Limb (tissue), 2 donors: ENCODE results near the gene PARD3.

Experiments
- DNase-seq, 2 donors: peaks; one replicate each; pipeline ENCODE4 v3.0.0-alpha.2; 2016; ENCODE audit errors: extremely low spot score in 2 of 2

Gene PARD3

DNA sequence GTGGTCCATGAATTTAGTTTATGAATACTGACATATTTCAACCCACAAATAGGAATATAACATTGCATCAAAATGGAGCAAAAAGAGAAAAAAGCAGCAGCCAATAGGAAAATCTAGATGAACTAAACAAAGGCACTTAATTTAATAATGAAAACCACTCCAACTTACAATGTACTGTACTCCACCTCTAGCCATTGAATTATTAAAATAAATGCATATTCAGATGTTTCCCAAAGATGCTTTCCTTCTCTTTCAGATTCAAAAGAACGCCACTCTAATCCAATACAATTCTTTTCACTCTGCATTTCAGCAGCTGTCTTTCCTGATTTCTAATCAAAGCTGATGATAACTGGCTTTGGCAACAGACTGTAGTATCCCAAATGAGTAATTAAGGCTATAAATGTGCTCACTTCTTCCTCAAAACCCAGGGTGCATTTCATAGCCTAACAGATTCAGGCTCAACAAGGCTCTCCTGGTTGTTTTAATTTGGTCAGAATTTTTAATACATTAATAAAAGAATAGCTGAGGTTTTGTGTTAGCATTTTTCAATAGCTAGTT lies 577.1 kb downstream of the PARD3 start:
- no peak for DNase-seq

GRCh38 chr10:34236931-34237330 lies 578.2 kb downstream of the PARD3 start:
- DNase-seq, result no peak

DNA sequence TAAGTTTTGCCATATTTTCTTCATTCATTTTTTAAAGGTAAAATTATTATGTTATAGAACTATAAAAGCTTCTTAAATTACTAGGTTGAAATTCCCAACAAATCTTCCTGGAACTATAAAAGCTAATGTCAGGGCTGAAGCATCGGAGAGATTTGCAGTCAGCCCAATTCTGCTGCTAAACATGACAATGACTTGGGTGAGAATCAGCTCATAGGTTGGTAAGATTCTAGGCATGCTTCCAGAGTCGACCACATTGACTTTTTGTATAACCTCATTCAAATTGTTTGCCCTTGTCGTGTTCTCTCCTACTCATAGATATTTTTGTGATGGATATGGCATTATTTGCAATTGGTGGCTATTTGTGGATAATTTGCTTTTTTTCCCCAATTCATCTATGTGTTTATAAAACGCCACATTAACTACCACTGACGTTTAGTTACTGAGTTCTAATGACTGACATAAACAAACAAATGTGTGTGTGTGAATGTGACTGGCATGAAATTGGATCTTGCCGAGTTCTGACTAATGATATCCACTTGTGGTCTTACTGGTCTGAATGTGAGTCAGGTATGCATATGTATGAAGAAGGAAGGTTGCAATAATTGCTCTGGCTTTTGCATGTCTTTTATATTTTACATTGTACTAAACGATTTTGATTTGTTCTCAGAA lies 579.8 kb downstream of the PARD3 start:
- DNase-seq, result no peak

GRCh38 chr10:34232481-34232880 lies 582.6 kb downstream of the PARD3 start:
- no peak for DNase-seq

DNA sequence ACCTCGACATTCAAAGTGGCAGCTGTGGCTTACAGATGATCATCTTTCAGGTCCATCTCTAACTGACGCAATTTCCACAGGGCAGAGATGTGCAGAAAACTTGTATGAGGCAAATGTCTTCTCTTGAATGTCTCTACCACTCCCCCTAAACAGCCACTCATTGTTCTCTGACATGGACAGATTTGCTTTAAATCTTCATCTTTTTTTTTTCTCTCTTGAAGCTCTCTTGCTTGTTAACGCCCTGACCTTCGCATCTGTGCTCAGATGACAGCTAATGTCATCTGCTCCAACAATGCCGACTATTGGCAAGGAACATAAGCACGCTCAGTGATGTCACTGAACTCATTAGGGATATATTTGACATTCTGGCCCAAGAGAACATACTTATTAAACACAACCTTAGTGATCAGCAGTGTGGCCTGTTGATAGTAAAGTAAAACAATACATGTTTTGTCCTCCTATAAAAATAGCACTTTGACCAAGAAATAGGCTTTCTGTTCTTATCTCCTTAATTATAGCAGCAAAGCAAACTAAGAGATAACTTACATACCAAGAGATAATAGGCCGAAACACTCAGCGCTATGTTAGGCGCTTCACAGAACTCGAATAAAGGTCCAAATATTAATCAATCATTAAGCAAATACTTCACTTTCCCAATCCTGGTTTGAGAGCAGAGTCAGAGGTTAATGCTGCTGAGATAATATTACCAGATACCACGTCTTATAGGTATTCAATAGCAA lies 583.5 kb downstream of the PARD3 start:
- DNase-seq, result peak in 1 of 2 donors; percentile 15

DNA sequence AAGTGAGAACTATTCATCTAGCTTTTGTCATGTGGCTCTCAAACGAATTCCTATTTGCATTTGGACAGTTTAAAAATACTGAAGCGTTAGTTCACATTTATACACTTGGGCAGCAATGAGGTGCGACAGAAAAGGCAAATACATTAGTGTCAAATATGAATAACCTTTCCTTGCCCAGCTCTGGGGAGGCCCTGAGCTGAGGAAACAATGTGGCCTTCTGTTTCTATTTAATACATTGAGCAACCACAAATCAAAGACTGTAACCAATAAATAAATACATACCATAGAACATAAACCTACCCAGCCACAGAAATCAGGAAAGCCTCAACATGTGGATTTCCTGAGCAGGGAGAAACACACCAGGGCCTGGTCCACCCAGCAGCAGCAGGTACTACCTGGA lies 585.2 kb downstream of the PARD3 start:
- DNase-seq, result no peak

- no peak for DNase-seq
Measured at GRCh38 chr10:34228066-34228465, 587.0 kb downstream of the PARD3 start.

GRCh38 chr10:34224639-34225038 lies 590.5 kb downstream of the PARD3 start:
- DNase-seq, result no peak

- no peak for DNase-seq
Measured at GRCh38 chr10:34223658-34224057, 591.4 kb downstream of the PARD3 start.

GRCh38 chr10:34222359-34222758 lies 592.7 kb downstream of the PARD3 start:
- DNase-seq, result no peak

GRCh38 chr10:34219753-34220548 lies 595.1 kb downstream of the PARD3 start:
- no peak for DNase-seq

- no peak for DNase-seq
Measured at GRCh38 chr10:34217524-34217923, 597.6 kb downstream of the PARD3 start.

DNA sequence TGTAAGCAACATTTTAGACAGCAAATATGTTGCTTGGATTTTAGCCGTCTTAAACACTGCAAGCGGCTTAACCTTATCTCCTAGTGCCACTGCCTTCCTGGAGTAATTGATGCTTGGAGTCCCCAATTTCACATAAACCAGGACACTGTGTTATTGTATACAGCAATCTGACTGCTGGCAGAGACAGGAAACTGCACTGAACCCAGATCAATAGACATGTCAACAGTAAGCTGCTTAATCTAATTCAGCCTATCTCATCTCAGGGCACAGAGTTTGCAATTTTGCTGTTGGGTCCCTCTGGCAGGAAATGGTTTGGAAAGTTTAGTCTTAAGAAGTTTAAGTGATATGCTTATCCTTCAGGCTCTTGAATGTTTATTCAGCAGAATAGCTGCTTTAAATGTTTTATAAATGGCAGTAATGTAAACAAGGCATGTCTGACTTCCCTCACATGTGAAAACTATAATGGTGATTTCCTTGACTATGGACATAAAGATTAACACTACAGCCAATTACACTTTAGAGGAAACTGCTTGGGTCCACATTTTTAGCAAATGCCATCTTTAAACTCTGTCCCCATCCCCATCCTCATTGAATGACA lies 598.6 kb downstream of the PARD3 start:
- no peak for DNase-seq

GRCh38 chr10:34213805-34214197 lies 601.3 kb downstream of the PARD3 start:
- DNase-seq, result no peak

GRCh38 chr10:34213193-34213804 lies 601.8 kb downstream of the PARD3 start:
- DNase-seq, result no peak

DNA sequence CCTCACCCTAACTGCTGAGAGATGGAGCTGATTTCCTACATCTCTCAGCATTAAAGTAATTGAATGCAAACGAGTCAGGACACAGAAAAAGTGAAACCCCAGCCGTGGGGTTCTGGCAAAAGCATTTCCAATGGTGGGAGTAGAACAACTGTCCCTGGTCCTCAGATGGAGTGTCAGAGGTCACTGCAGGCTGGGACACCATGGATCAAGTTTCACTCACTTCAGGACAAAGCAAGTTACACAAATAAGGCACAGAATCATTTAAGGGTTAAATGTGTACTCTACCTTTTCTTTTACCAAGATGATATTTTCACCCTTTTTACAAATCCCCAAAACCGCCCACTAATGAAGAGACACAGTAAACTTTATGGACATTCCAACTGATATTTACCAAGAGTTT lies 607.8 kb downstream of the PARD3 start:
- no peak for DNase-seq

GRCh38 chr10:34206935-34207268 lies 608.2 kb downstream of the PARD3 start:
- DNase-seq, result no peak

GRCh38 chr10:34206078-34206934 lies 608.8 kb downstream of the PARD3 start:
- no peak for DNase-seq

DNA sequence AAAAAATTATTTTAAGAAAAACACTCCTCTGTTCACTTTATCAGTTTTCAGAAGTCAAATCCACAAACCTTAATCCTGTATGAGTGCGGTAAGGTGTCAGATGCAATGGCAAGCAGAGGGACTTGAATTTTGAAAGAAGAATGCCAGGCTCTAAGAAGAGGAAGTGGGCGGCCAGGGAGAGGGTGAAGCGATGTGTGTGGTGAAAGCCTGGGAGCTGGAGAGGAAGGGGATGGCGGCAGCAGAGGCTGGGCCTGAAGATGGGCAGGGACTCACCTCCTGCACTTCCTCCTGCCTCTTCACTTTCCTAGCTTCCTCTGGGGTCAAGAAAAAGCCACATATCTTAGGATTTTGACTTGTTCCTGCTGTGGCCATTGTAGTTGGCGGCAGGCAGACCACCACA lies 609.6 kb downstream of the PARD3 start:
- no peak for DNase-seq

DNA sequence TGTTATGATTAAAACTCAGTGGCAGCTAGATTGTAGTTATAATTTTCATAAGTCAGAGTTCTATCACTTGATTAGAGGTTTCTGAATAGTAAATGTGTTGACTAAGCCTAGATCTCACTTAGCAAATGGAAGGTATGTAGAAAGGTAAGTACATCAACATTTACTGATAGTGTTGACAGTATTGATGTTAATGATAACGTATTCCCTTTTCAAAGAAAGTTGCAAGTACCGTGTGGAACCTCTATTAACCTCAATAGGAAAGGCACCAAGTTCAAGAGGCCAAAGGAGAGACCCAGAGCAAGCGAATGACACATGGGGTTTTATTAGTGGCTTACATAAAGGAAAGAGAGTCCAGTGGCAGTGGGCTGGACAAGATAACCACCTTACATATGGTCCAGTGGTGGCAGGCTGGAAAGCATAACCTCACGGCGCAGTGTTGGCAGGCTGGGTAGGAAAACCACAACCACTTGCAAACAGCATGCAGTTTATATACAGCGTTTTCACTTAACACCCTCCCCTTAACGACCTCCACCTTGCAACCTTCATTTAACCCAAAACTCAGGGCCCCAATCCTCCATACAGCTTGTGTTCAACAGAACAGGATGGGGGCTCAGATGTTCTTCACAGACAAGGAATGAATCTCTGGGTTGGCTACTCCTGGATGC lies 611.0 kb downstream of the PARD3 start:
- DNase-seq, result no peak
